ENCODE results near the gene GSTO1. TPM values are rescaled to one million over a fixed set of nuclear protein-coding genes. Genes with fewer than 3 reads are reported as not detected.

The GSTO1 gene
- total and polyA plus RNA-seq, 2 experiments from 2014 or later: 143 to 387 TPM

- no peak overlapping the region; the same call in 1 of the 2 replicates for H3K9ac ChIP-seq
- no peaks in the 10 kb centered on the region for H3K9me2 ChIP-seq (ENCODE audit: insufficient read depth)
- no peak overlapping the region for H3K4me2 ChIP-seq (ENCODE audit: unreplicated experiment)
- no peak overlapping the region for H2AFZ ChIP-seq
- H3K4me3 ChIP-seq: no peak overlapping the region
- H3K27me3 ChIP-seq (replicated peaks; ENCODE audit: insufficient read depth): no peaks in the 10 kb centered on the region
- 0 out of 2 replicates have a peak, but pooled peaks cover 10% of the 10 kb centered on the region for H3K36me3 ChIP-seq (ENCODE audit: low read depth)
- TF ChIP-seq EZH2phosphoT487 (IDR thresholded peaks at IDR 0.05; ENCODE audit: insufficient read depth, low read depth) (no peak), EZH2 (IDR thresholded peaks at IDR 0.05; ENCODE audit: insufficient read depth, poor library complexity, severe bottlenecking) (no peak)
- peaks cover 26% of the 10 kb centered on the region for H3K4me1 ChIP-seq (ENCODE audit: insufficient read depth)
- no peaks in the 10 kb centered on the region for H4K20me1 ChIP-seq (ENCODE audit: insufficient read depth)
- in situ Hi-C loops (cut with MboI): no loop called here
- peaks cover 14% of the 10 kb centered on the region for H3K79me2 ChIP-seq (ENCODE audit: insufficient read depth)
- H3F3A ChIP-seq (ENCODE audit: insufficient read depth): peaks cover 57% of the 10 kb centered on the region
- no peak for DNase-seq
- no peaks in the 10 kb centered on the region for H3K9me3 ChIP-seq (ENCODE audit: low read depth)
- 92% methylated on average over 8 of the region's 8 CpGs for whole genome bisulfite sequencing, 2 experiments (ENCODE audit: low coverage in 1 of 2, low lambda C conversion rate in 2 of 2, missing lambda C conversion rate in 2 of 2)
- H3K27ac ChIP-seq: no peak overlapping the region
Observed at GRCh38 chr10:104304927-104305326, 50.2 kb downstream of the GSTO1 start.

- H4K20me1 ChIP-seq (ENCODE audit: insufficient read depth): no peaks in the 10 kb centered on the region
Observed at GRCh38 chr10:104306897-104307296, 52.2 kb downstream of the GSTO1 start.

GRCh38 chr10:104307576-104308438, 53.1 kb downstream of the GSTO1 start:
- no peaks in the 10 kb centered on the region for H3K27me3 ChIP-seq (replicated peaks; ENCODE audit: insufficient read depth)
- no peak overlapping the region for H3K9ac ChIP-seq
- no peak overlapping the region for H3K4me2 ChIP-seq (ENCODE audit: unreplicated experiment)
- H4K20me1 ChIP-seq (ENCODE audit: insufficient read depth): no peaks in the 10 kb centered on the region
- H3K79me2 ChIP-seq (ENCODE audit: insufficient read depth): peaks cover 40% of the 10 kb centered on the region
- TF ChIP-seq EZH2 (IDR thresholded peaks at IDR 0.05; ENCODE audit: insufficient read depth, poor library complexity, severe bottlenecking): no peak
- TF ChIP-seq EZH2phosphoT487 (IDR thresholded peaks at IDR 0.05; ENCODE audit: insufficient read depth, low read depth): no peak
- peaks cover 19% of the 10 kb centered on the region; the same call in 1 of the 2 replicates for H3K36me3 ChIP-seq (ENCODE audit: low read depth)
- no peak for DNase-seq
- no peak overlapping the region for H2AFZ ChIP-seq
- H3K4me3 ChIP-seq: no peak overlapping the region
- 89 to 92% methylated on average over 10 of the region's 10 CpGs for WGBS, 2 experiments (ENCODE audit: low coverage in 1 of 2, low lambda C conversion rate in 2 of 2, missing lambda C conversion rate in 2 of 2)
- in situ Hi-C loops (cut with MboI): no loop called here
- H3F3A ChIP-seq (ENCODE audit: insufficient read depth): peaks cover 55% of the 10 kb centered on the region
- peaks cover 20% of the 10 kb centered on the region for H3K4me1 ChIP-seq (ENCODE audit: insufficient read depth)
- H3K9me2 ChIP-seq (ENCODE audit: insufficient read depth): no peaks in the 10 kb centered on the region
- H3K9me3 ChIP-seq (ENCODE audit: low read depth): no peaks in the 10 kb centered on the region
- H3K27ac ChIP-seq: no peak overlapping the region

More at GRCh38 chr10:104306897-104307296, 52.2 kb downstream of the GSTO1 start:
- no peak overlapping the region for H2AFZ ChIP-seq
- no peak overlapping the region for H3K4me3 ChIP-seq
- no peak overlapping the region for H3K27ac ChIP-seq
- no peaks in the 10 kb centered on the region for H3K9me2 ChIP-seq (ENCODE audit: insufficient read depth)
- no peak for DNase-seq
- in situ Hi-C loops (cut with MboI): no loop called here
- no peaks in the 10 kb centered on the region for H3K27me3 ChIP-seq (replicated peaks; ENCODE audit: insufficient read depth)
- TF ChIP-seq EZH2 (IDR thresholded peaks at IDR 0.05; ENCODE audit: insufficient read depth, poor library complexity, severe bottlenecking) (no peak), EZH2phosphoT487 (IDR thresholded peaks at IDR 0.05; ENCODE audit: insufficient read depth, low read depth) (no peak)
- no peak overlapping the region for H3K4me2 ChIP-seq (ENCODE audit: unreplicated experiment)
- H3K36me3 ChIP-seq (ENCODE audit: low read depth): peaks cover 19% of the 10 kb centered on the region; the same call in 1 of the 2 replicates
- peaks cover 59% of the 10 kb centered on the region for H3F3A ChIP-seq (ENCODE audit: insufficient read depth)
- H3K9ac ChIP-seq: no peak overlapping the region
- no peaks in the 10 kb centered on the region for H3K9me3 ChIP-seq (ENCODE audit: low read depth)
- WGBS, 2 experiments (ENCODE audit: low coverage in 1 of 2, low lambda C conversion rate in 2 of 2, missing lambda C conversion rate in 2 of 2): 76 to 82% methylated on average over 3 of the region's 3 CpGs
- H3K4me1 ChIP-seq (ENCODE audit: insufficient read depth): peaks cover 20% of the 10 kb centered on the region
- peaks cover 31% of the 10 kb centered on the region for H3K79me2 ChIP-seq (ENCODE audit: insufficient read depth)

GRCh38 chr10:104308439-104308903, 53.8 kb downstream of the GSTO1 start:
- no peak overlapping the region for H3K27ac ChIP-seq
- DNase-seq: no peak
- H3K4me2 ChIP-seq (ENCODE audit: unreplicated experiment): no peak overlapping the region
- no peaks in the 10 kb centered on the region for H3K9me2 ChIP-seq (ENCODE audit: insufficient read depth)
- H3F3A ChIP-seq (ENCODE audit: insufficient read depth): peaks cover 52% of the 10 kb centered on the region
- peaks cover 19% of the 10 kb centered on the region; the same call in 1 of the 2 replicates for H3K36me3 ChIP-seq (ENCODE audit: low read depth)
- H3K4me3 ChIP-seq: no peak overlapping the region
- in situ Hi-C loops (cut with MboI): no loop called here
- H2AFZ ChIP-seq: no peak overlapping the region
- no peaks in the 10 kb centered on the region for H4K20me1 ChIP-seq (ENCODE audit: insufficient read depth)
- no peaks in the 10 kb centered on the region for H3K9me3 ChIP-seq (ENCODE audit: low read depth)
- H3K79me2 ChIP-seq (ENCODE audit: insufficient read depth): peaks cover 47% of the 10 kb centered on the region
- 88 to 91% methylated on average over 4 of the region's 4 CpGs for WGBS, 2 experiments (ENCODE audit: low coverage in 1 of 2, low lambda C conversion rate in 2 of 2, missing lambda C conversion rate in 2 of 2)
- H3K4me1 ChIP-seq (ENCODE audit: insufficient read depth): peaks cover 20% of the 10 kb centered on the region
- H3K9ac ChIP-seq: no peak overlapping the region
- H3K27me3 ChIP-seq (replicated peaks; ENCODE audit: insufficient read depth): no peaks in the 10 kb centered on the region
- TF ChIP-seq EZH2phosphoT487 (IDR thresholded peaks at IDR 0.05; ENCODE audit: insufficient read depth, low read depth): no peak
